HG02623 (cell line): ENCODE measurements around the gene RAB8A.
"Not testable (repeated sequence)": the region's sequence is repeated elsewhere in the genome, so short reads cannot be mapped to it uniquely, and the experiment has no call there.

Experiments used
- ATAC-seq: cut with Tn5 transposase; IDR thresholded peaks from one replicate; pipeline ENCODE4 v1.9.1; 2021; ENCODE audit warnings: moderate library complexity; ENCODE audit not compliant: unreplicated experiment

RAB8A gene

GRCh38 chr19:16111909-16112752, 442 bp downstream of the RAB8A start:
- no peak for ATAC-seq

- no peak for ATAC-seq
Observed at GRCh38 chr19:16112778-16113177, 1.1 kb downstream of the RAB8A start.

DNA sequence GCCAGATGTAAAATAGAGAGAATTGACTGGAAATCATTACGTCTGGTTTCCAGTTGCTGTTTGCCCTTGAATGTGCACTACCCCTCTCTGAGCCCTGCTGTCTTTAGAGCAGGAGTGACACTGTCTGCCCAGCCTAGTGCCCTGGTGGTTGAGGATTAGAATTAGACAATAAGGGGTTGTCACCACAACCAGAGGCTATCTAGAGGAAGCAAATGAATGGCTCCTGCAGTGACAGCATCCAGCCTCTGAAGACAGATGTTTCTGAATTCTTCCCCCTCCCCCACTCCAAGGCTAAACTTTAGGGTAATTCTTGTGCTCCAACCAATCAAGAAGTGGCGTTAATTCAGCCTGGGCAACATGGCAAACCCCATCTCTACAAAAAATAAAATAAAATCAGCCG, 2.0 kb downstream of the RAB8A start:
- ATAC-seq: no peak

- no peak for ATAC-seq
Observed at GRCh38 chr19:16115301-16116039, 3.8 kb downstream of the RAB8A start.

DNA sequence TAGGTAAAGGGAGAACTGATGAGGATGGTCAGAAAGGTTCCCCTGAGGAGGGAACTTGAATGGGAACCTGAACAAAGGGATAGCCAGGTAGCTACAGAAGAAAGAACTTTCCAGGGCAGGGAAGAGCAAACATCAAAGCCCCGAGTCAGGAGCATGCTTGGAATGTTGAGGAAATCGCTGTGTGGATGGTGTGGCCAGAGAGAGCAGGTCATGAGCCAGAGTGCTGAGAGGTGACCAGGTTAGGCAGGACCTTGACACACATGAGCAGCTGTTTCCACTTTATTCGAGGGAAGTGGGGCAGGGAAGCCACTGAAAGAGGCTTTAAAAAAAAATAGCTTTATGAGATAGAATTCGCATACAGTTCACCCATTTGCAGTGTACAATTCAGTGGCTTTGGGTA, 4.4 kb downstream of the RAB8A start:
- no peak for ATAC-seq

DNA sequence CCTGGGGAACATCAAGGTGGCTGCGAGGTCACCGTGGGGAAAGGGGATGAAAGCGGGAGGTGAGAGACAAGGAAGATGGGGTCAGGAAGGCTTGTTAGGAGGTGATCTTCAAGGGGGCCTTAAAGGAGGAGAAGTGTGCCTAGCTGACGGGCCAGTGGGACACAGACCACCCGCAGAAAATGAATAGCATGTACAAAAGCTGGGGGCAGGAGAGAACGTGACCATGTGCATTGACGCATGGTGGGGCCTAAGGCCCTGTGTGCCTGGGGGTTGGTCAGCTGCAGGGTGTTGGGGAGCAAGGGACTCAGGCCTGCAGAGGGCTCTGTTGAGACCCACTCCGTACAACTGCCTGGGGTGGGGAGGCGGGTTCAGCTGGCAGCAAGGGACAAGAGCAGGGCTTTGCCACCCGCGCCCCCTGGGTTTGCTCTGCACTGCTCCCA, 5.9 kb downstream of the RAB8A start:
- ATAC-seq: no peak

DNA sequence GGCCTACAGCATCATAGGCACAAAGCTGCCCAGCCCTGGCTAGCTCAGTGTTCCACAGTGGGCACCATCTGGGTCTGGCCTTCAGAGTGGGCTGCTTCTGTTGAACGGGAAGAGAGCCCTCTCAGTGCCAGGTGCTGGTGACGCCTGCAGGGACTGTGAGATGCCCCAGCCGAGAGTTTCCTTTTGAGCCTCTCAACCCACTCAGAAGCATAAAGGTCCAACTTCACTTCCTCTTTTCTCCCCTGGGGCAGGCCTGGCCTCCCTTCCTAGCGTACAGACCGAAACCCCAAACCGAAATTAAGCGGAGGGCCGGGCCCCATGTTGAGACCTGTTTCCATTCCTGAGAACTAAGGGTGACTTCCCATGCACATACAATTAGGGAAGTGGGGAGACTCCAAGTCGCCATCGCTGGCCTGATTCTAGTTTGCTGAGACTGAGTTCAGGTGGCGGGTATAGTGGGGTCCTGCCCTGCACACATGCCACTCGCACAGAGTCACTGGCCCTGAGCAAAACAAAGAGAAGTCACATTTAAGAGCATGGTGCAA, 6.9 kb downstream of the RAB8A start:
- ATAC-seq: peak; percentile 72

DNA sequence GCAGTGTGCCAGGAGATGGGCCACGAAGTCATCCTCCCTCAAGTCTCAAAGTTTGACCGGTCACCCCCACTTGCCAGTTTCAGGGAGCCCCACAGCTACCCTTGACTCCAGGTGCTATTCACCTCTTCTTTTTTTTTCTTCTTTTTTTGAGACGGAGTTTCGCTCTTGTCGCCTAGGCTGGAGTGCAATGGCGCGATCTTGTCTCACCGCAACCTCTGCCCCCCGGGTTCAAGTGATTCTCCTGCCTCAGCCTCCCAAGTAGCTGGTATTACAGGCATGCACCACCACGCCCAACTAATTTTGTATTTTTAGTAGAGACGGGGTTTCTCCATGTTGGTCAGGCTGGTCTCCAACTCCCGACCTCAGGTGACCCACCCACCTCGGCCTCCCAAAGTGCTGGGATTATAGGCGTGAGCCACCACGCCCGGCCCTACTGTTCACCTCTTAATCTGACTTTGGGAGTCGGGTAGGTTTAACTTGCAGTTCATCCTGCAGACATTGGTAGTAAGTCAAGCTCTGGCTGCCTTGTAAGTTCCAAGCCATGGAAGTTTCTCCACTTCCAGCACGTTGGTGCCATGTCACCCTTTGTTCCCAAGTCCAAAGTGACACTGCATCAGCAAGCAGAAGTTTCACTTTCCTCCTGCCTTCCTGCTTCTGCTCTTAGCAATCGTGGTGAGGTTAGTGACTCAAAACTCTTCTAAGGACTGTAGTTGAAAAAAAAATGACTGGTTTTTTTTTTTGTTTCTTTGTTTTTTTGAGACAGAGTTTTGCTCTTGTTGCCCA, 7.6 kb downstream of the RAB8A start:
- not testable (repeated sequence) for ATAC-seq

- no peak for ATAC-seq
Observed at GRCh38 chr19:16121141-16121540, 9.5 kb downstream of the RAB8A start.

- no peak for ATAC-seq
Observed at GRCh38 chr19:16121967-16122366, 10.3 kb downstream of the RAB8A start.

- no peak for ATAC-seq
Observed at GRCh38 chr19:16124953-16125352, 13.3 kb downstream of the RAB8A start.

DNA sequence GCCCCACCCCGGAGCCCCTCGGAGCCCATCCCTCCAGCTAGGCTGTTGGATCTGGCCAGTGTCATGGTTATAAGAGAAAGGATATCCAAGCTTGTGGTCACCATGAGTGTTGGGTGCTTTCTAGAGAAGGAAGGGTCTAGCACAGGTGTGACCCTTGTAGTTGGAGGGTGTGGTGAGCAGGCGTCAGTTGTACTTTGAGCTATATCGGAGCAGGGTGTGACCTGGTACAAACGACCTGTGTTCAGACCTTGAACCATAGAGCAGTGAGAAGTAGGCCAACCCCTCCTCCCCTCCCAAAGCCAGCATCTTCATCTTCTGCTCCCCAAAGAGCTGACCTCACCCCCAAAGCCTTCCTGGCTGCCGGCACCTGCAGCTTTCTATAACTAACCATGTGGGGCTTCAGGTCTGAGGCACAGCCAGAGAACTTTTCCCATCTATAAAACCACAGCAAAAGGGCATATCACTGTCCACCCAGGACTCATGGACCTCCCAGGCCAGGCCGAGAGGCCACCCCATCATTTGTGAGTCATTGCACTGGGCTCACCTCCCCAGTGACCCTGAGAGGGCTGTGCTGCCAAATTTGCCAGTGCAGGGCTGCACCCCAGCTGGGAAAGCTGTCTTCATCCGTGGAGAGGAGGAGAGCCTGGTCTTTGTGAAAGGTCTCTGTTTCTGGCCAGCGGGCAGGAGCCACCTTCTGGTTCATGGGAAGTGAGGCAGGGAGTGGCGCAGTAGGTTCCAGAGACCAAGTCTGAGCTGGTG, 14.2 kb downstream of the RAB8A start:
- ATAC-seq: no peak

- ATAC-seq: no peak
Observed at GRCh38 chr19:16127080-16127479, 15.4 kb downstream of the RAB8A start.

DNA sequence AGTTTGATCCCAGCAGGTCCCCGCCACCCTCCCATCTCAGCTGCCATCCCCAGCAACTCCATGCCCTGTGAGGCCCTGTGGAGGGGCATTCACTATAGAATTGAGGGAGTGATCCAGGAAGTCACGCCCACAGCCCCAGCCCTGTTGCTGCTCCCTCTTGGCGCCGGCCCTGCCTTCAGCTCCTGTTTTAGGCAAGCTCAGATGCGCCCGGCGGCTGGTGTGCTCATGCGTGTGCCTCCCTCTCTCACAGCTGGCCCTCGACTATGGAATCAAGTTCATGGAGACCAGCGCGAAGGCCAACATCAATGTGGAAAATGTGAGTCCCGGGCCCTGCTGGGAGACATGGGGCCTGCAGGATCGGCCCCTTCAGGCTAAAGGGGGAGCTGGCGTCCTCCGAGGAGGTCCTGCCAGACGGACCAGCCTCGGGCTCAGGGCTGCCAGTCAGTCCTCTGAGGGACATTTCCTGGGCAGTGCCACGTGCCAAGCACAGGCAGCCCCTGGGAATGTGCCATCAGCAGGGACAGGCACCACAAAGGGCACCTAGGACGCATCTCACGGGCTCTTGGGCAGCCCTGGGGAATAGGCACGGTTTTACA, 16.2 kb downstream of the RAB8A start:
- ATAC-seq: no peak

GRCh38 chr19:16131648-16132047, 20.0 kb downstream of the RAB8A start:
- ATAC-seq: no peak

DNA sequence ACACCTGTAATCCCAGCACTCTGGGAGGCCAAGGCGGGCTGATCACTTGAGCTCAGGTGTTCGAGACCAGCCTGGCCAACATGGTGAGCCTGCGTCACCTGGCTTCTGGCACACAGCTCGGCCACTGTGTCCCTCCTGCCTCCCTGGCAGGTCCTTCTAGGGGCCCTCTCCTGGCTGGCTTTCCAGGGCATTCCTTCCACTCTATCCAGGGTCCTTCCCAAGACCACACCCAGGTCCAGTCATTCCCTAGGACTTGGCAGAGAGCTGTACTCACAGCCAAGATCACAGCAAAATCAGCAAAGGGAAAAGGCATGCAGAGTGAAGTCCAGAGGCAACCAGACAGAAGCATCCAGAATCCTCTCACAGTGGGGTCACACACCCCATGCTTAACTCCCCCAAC, 22.1 kb downstream of the RAB8A start:
- ATAC-seq: no peak

GRCh38 chr19:16134510-16134909, 22.8 kb downstream of the RAB8A start:
- ATAC-seq: no peak

- ATAC-seq: no peak
Observed at GRCh38 chr19:16135430-16136127, 23.9 kb downstream of the RAB8A start.

GRCh38 chr19:16136185-16136999, 24.7 kb downstream of the RAB8A start:
- ATAC-seq: no peak
